Keratinocyte (primary cell): ENCODE data around the gene CDH16. TPM values are rescaled to one million over a fixed set of nuclear protein-coding genes. Genes with fewer than 3 reads are reported as not detected.
"Not testable (repeated sequence)": the region's sequence is repeated elsewhere in the genome, so short reads cannot be mapped to it uniquely, and the experiment has no call there.

ENCODE experiments used
- DNase-seq: peaks from one replicate; pipeline ENCODE4 v3.0.0-alpha.2; 2011; ENCODE audit warnings: low read depth, missing footprints, low spot score
- FAIRE-seq: peaks from 2 replicates; lab custom pipeline; 2011; peaks lifted over from hg19 to GRCh38; lab: Jason Lieb, UNC
- H2AFZ ChIP-seq: 2 replicates; pipeline ENCODE4 v1.6.0; 2012; ENCODE audit warnings: low read length, control low read depth, inconsistent platforms; ENCODE audit not compliant: control insufficient read depth
- H3K27ac ChIP-seq: 2 replicates; pipeline ENCODE4 v1.5.1; 2011; ENCODE audit warnings: low read length; ENCODE audit not compliant: control insufficient read depth, insufficient read depth
- H3K27me3 ChIP-seq: 3 replicates; pipeline ENCODE4 v1.6.0; 2011; ENCODE audit warnings: low read length; ENCODE audit not compliant: control insufficient read depth, insufficient read depth; ENCODE audit errors: extremely low read depth
- H3K36me3 ChIP-seq, 2 experiments: 2 replicates in 1 of 2; 3 replicates in 1 of 2; pipeline ENCODE4 v1.5.1; 2011; ENCODE audit warnings: low read length in 2 of 2, mild to moderate bottlenecking in 1 of 2; ENCODE audit not compliant: control insufficient read depth in 2 of 2, insufficient read depth in 2 of 2; ENCODE audit errors: extremely low read depth in 1 of 2
- H3K4me1 ChIP-seq: 3 replicates; pipeline ENCODE4 v1.5.1; 2011; ENCODE audit warnings: low read length; ENCODE audit not compliant: control insufficient read depth, insufficient read depth; ENCODE audit errors: extremely low read depth
- H3K4me2 ChIP-seq: 3 replicates; pipeline ENCODE4 v1.6.0; 2011; ENCODE audit warnings: low read depth, low read length; ENCODE audit not compliant: control insufficient read depth, insufficient read depth; ENCODE audit errors: extremely low read depth
- H3K4me3 ChIP-seq, 3 experiments: fragments of 200-600 bp in 1 of 3; sonication (generic) in 1 of 3; 2 replicates in 2 of 3; 3 replicates in 1 of 3; pipeline ENCODE4 v1.5.1; 2011 to 2016; ENCODE audit warnings: low read length in 3 of 3, mild to moderate bottlenecking in 3 of 3, control low read depth in 2 of 3, inconsistent platforms in 1 of 3, low read depth in 1 of 3, mixed read lengths in 1 of 3, mixed run types in 1 of 3, moderate library complexity in 1 of 3; ENCODE audit not compliant: control insufficient read depth in 2 of 3, insufficient read depth in 2 of 3; ENCODE audit errors: extremely low read depth in 1 of 3
- H3K79me2 ChIP-seq: 2 replicates; pipeline ENCODE4 v1.6.0; 2012; ENCODE audit warnings: low read length; ENCODE audit not compliant: control insufficient read depth, insufficient read depth
- H3K9ac ChIP-seq: 3 replicates; pipeline ENCODE4 v1.6.0; 2011; ENCODE audit warnings: low read length; ENCODE audit not compliant: control insufficient read depth, insufficient read depth; ENCODE audit errors: extremely low read depth
- H3K9me1 ChIP-seq: 3 replicates; pipeline ENCODE4 v1.6.0; 2011; ENCODE audit warnings: low read length; ENCODE audit not compliant: control insufficient read depth, insufficient read depth; ENCODE audit errors: extremely low read depth
- H3K9me3 ChIP-seq: 2 replicates; pipeline ENCODE4 v1.5.1; 2012; ENCODE audit warnings: low read depth, low read length; ENCODE audit not compliant: control insufficient read depth
- H4K20me1 ChIP-seq: 3 replicates; pipeline ENCODE4 v1.6.0; 2011; ENCODE audit warnings: low read length; ENCODE audit not compliant: control insufficient read depth, insufficient read depth; ENCODE audit errors: extremely low read depth
- CTCF ChIP-seq, 3 experiments: IDR thresholded peaks in 1 of 3; conservative IDR thresholded peaks in 1 of 3; optimal IDR thresholded peaks in 1 of 3; 2 replicates in 2 of 3; 3 replicates in 1 of 3; pipeline versions ENCODE3 to v1.5.1; 2011; ENCODE audit warnings: low read length in 3 of 3, mild to moderate bottlenecking in 3 of 3, moderate library complexity in 2 of 3, control low read depth in 1 of 3, inconsistent platforms in 1 of 3; ENCODE audit not compliant: insufficient read depth in 2 of 3; ENCODE audit errors: extremely low read depth in 1 of 3
- EZH2 ChIP-seq: IDR thresholded peaks from one replicate; pipeline ENCODE4 v1.6.1; 2012; ENCODE audit warnings: inconsistent platforms, mild to moderate bottlenecking, low read length, moderate library complexity
- dilution Hi-C: fragments of 300-500 bp; cut with MboI; formaldehyde crosslinking; loops from one replicate; pipeline ENCODE4 v1.7.0; 2020; ENCODE audit warnings: low sequenced_read_pairs; ENCODE audit not compliant: extremely low pct_ligation_motif_present
- polyA plus RNA-seq, 5 experiments: library from polyadenylated mRNA; depleted of rRNA in 3 of 5; stranded (reverse) in 3 of 5; stranded (forward) in 1 of 5; unstranded in 1 of 5; fragments of >200 nt; gene quantifications; 1 replicate in 1 of 5; 2 replicates in 3 of 5; 3 replicates in 1 of 5; pipeline versions ENCODE4 v1.2.1 to v1.2.3, GENCODE V29; 2011 to 2012; ENCODE audit warnings: missing spikeins in 2 of 5, low read depth in 1 of 5, low replicate concordance in 1 of 5

Gene CDH16
- polyA plus RNA-seq, 1 donor (not counting 4 experiments of a cell fraction or from before 2014, with no cell fraction given): 0.45 TPM

GRCh38 chr16:66946541-66946940 is 27.9 kb upstream of the CDH16 start:
- FAIRE-seq (no peak), DNase-seq (no peak)
- H4K20me1 ChIP-seq: no peaks in the 10 kb centered on the region

GRCh38 chr16:66945939-66946338 is 27.3 kb upstream of the CDH16 start:
- Histone ChIP-seq H3K27me3 (no peaks in the 10 kb centered on the region), H3K4me1 (peaks cover 14% of the 10 kb centered on the region), H4K20me1 (no peaks in the 10 kb centered on the region), H3K79me2 (no peaks in the 10 kb centered on the region), H3K27ac (no peak overlapping the region), H3K36me3 (peaks cover 23% of the 10 kb centered on the region in 2 experiments), H3K4me3 (no peak overlapping the region), H3K9me3 (no peaks in the 10 kb centered on the region), H3K9me1 (no peaks in the 10 kb centered on the region), H3K9ac (no peak overlapping the region), H2AFZ (no peak overlapping the region), H3K4me2 (no peak overlapping the region)
- dilution Hi-C loops: no loop called here
- DNase-seq (no peak), FAIRE-seq (no peak)
- TF ChIP-seq CTCF (optimal IDR thresholded peaks at IDR 0.05 in 1 of 3, IDR thresholded peaks at IDR 0.05 in 1 of 3, conservative IDR thresholded peaks at IDR 0.05 in 1 of 3; ENCODE audit: extremely low read depth in 1 of 3, insufficient read depth in 2 of 3, low read length in 3 of 3) (no peak), EZH2 (no peak)

More at GRCh38 chr16:66946541-66946940, 27.9 kb upstream of the CDH16 start:
- no peaks in the 10 kb centered on the region for H3K9me3 ChIP-seq
- H3K36me3 ChIP-seq: peaks cover 17 to 18% of the 10 kb centered on the region in 2 experiments
- H3K27me3 ChIP-seq: no peaks in the 10 kb centered on the region
- H3K4me2 ChIP-seq: no peak overlapping the region
- no peak overlapping the region for H2AFZ ChIP-seq
- TF ChIP-seq EZH2 (no peak), CTCF (optimal IDR thresholded peaks at IDR 0.05 in 1 of 3, IDR thresholded peaks at IDR 0.05 in 1 of 3, conservative IDR thresholded peaks at IDR 0.05 in 1 of 3; ENCODE audit: extremely low read depth in 1 of 3, insufficient read depth in 2 of 3, low read length in 3 of 3) (no peak)
- peaks cover 14% of the 10 kb centered on the region for H3K4me1 ChIP-seq
- H3K27ac ChIP-seq: no peak overlapping the region
- H3K9ac ChIP-seq: no peak overlapping the region
- no peaks in the 10 kb centered on the region for H3K79me2 ChIP-seq
- H3K9me1 ChIP-seq: no peaks in the 10 kb centered on the region
- H3K4me3 ChIP-seq: no peak overlapping the region
- dilution Hi-C loops: no loop called here

- H3K4me3 ChIP-seq, H3K9me3 ChIP-seq, H3K9ac ChIP-seq, H4K20me1 ChIP-seq, H3K4me2 ChIP-seq, H2AFZ ChIP-seq, H3K9me1 ChIP-seq, DNase-seq, FAIRE-seq, H3K27ac ChIP-seq, H3K79me2 ChIP-seq, H3K27me3 ChIP-seq, dilution Hi-C loops: not testable (repeated sequence)
- Histone ChIP-seq H3K36me3 (peaks cover 32% of the 10 kb centered on the region in 2 experiments), H3K4me1 (peaks cover 14% of the 10 kb centered on the region)
Measured at GRCh38 chr16:66944971-66945370, 26.3 kb upstream of the CDH16 start.
